ENCODE data around the gene COL15A1.

COL15A1 gene

GRCh38 chr9:99108131-99108530 is 164.4 kb downstream of the COL15A1 start:
- DNase-seq (ENCODE audit: low read depth in 3 of 3) = no peak

- DNase-seq (ENCODE audit: low read depth in 3 of 3) = no peak
Observed at GRCh38 chr9:99109522-99109921, 165.8 kb downstream of the COL15A1 start.

GRCh38 chr9:99112750-99113413 is 169.2 kb downstream of the COL15A1 start:
- no peak for DNase-seq (ENCODE audit: low read depth in 3 of 3)

GRCh38 chr9:99113414-99114048 is 169.8 kb downstream of the COL15A1 start:
- DNase-seq (ENCODE audit: low read depth in 3 of 3) = no peak

- DNase-seq (ENCODE audit: low read depth in 3 of 3) = no peak
Observed at GRCh38 chr9:99114049-99114440, 170.3 kb downstream of the COL15A1 start.

GRCh38 chr9:99114846-99115500 is 171.3 kb downstream of the COL15A1 start:
- no peak for DNase-seq (ENCODE audit: low read depth in 3 of 3)

- DNase-seq (ENCODE audit: low read depth in 3 of 3) = no peak
Observed at GRCh38 chr9:99116003-99116411, 172.3 kb downstream of the COL15A1 start.

GRCh38 chr9:99118782-99119466 is 175.2 kb downstream of the COL15A1 start:
- DNase-seq (ENCODE audit: low read depth in 3 of 3) = peak in 1 of 3 donors; percentile 13

GRCh38 chr9:99119976-99120655 is 176.4 kb downstream of the COL15A1 start:
- no peak for DNase-seq (ENCODE audit: low read depth in 3 of 3)
